Cerebellar cortex (tissue), 1 donor: ENCODE measurements around the gene ZNF467.

Source experiments
- DNase-seq: peaks from one replicate; pipeline ENCODE4 v3.0.0-alpha.2; 2015; ENCODE audit warnings: low spot score

Gene ZNF467

GRCh38 chr7:149773446-149774236 lies at the start of gene ZNF467:
TSS of gene ZNF467 (minus strand) at chr7:149773588. CDS start at chr7:149771032, 2,556 bp downstream.
- peak; percentile 35 for DNase-seq

DNA sequence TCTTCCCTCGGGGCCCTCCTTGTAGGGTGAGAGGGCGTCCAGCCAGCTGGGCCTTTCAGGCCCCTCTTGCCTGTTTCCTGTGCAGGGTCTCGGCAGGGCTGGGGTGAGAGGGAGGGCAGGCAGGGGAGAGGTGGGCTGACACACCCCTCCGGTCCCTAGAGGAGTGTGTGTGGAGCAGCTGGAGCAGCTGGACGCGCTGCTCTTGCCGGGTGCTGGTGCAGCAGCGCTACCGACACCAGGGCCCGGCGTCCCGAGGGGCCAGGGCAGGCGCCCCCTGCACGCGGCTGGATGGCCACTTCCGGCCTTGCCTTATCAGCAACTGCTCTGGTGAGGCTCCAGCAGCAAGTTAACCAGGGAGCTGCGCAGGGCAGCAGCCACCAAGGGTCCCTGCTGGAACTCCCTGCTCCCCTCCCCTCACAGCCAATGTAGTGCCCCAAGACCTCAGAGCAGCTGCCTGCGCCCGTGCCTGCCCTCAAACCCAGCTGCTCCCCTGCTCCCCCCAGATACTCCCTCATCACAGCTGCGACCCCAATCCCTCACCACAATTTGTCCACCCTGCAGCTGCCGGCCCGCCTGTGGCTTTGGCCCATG lies 49.1 kb upstream of the ZNF467 start:
- no peak for DNase-seq

GRCh38 chr7:149821191-149822148 lies 48.1 kb upstream of the ZNF467 start:
- no peak for DNase-seq

DNA sequence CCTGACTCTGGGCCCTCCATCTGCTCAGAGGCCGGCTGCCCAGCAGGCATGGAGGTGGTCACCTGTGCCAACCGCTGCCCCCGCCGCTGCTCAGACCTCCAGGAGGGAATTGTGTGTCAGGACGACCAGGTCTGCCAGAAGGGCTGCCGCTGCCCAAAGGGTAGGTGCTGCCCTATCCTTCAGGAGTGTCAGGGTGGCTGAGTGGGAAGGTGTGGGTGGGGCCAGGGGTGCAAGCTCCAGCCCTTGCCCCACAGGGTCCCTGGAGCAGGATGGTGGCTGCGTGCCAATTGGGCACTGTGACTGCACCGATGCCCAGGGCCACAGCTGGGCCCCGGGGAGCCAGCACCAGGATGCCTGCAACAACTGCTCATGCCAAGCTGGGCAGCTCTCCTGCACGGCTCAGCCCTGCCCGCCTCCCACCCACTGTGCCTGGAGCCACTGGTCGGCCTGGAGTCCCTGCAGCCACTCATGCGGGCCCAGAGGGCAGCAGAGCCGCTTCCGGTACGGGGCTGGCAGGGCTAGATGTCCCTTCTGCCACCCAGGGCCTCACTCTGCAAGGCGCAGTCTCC lies 47.3 kb upstream of the ZNF467 start:
- no peak for DNase-seq

DNA sequence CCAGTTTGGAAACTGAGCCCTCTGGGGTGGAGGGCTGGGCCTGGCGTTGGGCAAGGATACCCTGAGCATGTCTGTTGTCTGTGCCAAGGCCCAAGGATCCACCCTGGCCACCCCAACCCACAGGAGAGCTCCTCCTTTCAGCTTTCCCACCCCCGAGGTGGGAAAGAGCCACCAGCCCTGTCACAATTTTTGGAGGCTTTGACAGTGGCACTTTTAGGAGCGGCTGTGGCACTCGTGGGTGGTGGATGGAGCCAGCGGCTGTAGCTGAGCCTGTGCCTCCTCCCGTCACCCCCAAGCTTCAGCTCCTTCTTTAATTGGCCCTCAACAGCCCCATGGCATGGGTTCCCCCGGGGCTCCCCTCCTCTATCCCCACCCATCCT lies 46.6 kb upstream of the ZNF467 start:
- DNase-seq = no peak

- no peak for DNase-seq
Observed at GRCh38 chr7:149819141-149819960, 46.0 kb upstream of the ZNF467 start.

DNA sequence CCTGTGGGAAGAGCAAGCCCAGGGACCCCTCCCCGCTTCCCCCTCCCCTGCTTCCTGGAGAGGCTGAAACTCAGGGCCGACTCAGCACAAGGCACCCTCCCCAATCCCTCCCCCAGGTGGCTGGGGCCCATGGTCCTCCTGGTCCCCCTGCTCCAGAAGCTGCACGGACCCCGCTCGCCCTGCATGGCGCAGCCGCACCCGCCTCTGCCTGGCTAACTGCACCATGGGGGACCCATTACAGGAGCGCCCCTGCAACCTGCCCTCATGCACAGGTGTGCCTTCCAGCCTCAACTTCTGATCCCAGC lies 45.1 kb upstream of the ZNF467 start:
- DNase-seq = no peak

GRCh38 chr7:149817836-149818535 lies 44.6 kb upstream of the ZNF467 start:
- DNase-seq = no peak

DNA sequence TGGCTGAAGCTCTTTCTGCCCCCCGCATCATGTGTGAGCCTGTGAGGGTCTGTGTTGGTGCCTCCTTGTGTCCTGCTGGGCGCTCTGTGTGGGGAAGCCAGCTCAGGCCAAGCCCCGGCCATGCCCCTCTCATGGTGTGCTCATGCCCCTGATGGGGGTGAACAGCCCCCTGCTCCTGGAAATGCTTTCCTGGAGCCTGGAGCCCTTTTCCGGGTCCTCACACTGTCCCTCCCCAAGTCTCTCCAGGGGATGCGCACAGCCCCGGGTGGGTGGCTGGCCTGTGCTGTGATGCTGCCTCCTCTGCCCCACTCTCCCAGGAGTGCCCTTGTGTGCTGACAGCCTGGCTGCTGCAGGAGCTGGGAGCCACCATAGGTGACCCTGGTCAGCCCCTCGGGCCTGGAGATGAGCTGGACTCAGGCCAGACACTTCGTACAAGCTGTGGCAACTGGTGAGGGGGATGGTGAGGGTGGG lies 43.9 kb upstream of the ZNF467 start:
- DNase-seq = no peak

DNA sequence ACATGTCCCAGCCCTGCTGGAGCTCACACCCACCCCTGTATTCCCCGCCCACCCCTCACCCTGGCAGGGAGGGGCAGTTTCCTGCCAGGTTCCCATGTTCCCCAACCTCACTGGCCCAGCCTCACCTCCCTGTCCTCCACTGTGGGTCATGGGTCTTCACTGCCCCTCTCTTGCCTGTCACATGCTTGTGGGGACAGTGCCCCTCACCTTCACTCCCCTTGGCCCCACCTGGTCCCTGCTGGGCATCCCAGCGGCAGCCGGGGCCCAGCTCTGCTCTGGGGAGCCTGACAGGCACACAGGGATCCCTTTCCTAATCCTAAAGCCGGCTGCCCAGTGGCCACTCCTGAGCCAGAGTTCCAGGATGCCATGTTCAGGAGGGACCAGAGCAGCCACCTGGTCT lies 43.4 kb upstream of the ZNF467 start:
- no peak for DNase-seq

DNA sequence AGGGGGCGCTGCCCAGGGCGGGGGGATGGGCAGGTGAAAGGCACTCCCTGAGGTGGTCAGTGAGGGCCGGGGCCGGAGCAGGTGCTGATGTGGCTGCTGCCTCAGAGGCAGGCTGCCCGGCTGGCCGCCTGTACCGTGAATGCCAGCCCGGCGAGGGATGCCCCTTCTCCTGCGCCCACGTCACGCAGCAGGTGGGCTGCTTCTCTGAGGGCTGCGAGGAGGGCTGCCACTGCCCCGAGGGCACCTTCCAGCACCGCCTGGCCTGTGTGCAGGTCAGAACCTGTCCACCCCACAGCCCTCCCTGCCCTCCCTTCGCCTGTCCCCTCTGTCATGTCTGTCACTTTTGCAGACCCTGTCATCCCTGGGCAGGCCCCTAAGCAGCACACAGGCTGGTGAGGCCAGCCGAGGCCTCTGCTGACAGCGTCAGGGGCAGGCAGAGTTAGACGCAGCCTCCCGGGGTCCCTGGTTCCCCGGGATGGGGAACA lies 42.9 kb upstream of the ZNF467 start:
- no peak for DNase-seq

GRCh38 chr7:149815661-149816266 lies 42.4 kb upstream of the ZNF467 start:
- no peak for DNase-seq

DNA sequence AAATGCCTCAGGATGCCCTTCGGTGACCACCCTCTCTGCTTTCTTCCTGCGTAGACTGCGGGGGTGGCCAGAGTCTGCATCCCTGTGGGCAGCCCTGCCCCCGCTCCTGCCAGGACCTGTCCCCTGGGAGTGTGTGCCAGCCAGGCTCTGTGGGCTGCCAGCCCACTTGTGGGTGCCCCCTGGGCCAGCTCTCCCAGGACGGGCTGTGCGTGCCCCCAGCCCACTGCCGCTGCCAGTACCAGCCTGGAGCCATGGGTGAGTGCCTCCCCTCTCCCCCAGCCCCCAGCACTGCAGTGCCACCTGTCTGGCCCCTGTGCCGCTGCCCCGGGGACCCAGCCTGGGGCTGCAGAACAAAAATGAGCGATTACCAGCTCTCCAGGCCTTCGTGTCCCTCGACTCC lies 41.7 kb upstream of the ZNF467 start:
- no peak for DNase-seq

GRCh38 chr7:149814494-149814893 lies 41.1 kb upstream of the ZNF467 start:
- DNase-seq = no peak

- DNase-seq = no peak
Observed at GRCh38 chr7:149813254-149814035, 40.1 kb upstream of the ZNF467 start.

- DNase-seq = no peak
Observed at GRCh38 chr7:149811831-149812490, 38.6 kb upstream of the ZNF467 start.

GRCh38 chr7:149811221-149811620 lies 37.8 kb upstream of the ZNF467 start:
- peak; percentile 9 for DNase-seq

- DNase-seq = no peak
Observed at GRCh38 chr7:149809215-149809614, 35.8 kb upstream of the ZNF467 start.

GRCh38 chr7:149808311-149808710 lies 34.9 kb upstream of the ZNF467 start:
- no peak for DNase-seq
